HG03469 (cell line): ENCODE results near the gene TBC1D24.
"Not testable (repeated sequence)": the region's sequence is repeated elsewhere in the genome, so short reads cannot be mapped to it uniquely, and the experiment has no call there.

Source experiments
- ATAC-seq: cut with Tn5 transposase; IDR thresholded peaks from one replicate; pipeline ENCODE4 v1.9.1; 2021; ENCODE audit warnings: mild to moderate bottlenecking, moderate library complexity, moderate number of reproducible peaks; ENCODE audit not compliant: unreplicated experiment

The TBC1D24 gene

DNA sequence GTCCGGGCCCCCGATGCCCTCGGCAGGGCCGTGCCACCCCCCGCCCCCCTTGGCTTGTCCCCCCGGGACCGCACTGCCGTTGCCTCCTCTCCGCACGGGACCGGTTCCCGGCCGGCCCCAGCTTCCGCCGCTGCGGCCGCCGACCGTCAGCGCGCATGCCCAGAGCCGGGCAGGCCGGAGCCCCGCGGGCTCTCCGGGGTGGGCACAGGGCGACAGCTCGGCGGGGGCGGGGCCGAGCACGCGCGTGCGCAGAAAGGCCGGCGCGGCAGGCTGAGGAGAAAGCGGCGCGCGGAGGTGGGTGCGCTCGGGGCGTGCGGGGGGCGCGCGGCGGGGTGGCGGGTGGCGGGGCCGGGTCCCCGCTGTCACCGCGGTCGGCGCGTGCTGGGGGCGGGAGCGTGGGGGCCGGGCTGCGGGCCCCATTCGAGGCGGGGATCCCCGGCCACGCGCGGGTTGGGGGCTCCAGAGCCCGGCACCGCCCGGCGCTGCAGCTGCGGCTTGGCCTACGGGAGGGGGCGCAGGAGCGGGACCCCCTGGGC is at the start of gene TBC1D24:
Gene TBC1D24 (plus strand): TSS at position 251 of the 536 bp plus-strand sequence. CDS start 21,022 bp downstream, outside the sequence.
- no peak for ATAC-seq

DNA sequence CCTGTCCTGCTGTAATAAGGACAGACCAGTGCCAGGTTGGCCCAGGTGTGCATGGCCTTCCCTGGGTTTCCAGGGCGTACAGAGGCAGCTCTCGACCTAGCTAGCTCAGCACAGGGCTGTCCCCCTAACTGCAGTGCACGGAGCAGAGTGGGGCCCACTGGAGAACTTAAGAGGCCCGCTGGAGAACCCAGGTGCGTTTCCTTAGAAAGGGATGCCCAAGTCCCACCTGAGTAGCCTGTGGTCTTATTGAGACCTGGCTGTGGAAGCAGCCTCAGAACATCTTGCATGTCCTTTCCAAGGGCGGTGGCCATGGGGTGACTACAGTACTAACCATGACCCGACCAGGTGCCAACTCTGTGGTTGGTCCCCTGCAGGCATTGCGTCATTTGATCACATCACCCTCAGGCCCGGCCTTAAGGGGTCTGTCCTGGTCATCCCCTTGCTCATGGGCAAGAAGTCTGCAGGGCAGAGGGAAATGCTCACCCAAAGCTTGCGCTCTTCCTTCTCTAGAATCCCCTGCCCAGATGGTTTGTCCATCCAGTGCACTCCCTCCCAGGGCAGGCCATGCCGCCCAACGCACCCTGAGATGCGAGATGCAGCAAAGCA is 49.0 kb upstream of the TBC1D24 start:
- ATAC-seq = no peak

DNA sequence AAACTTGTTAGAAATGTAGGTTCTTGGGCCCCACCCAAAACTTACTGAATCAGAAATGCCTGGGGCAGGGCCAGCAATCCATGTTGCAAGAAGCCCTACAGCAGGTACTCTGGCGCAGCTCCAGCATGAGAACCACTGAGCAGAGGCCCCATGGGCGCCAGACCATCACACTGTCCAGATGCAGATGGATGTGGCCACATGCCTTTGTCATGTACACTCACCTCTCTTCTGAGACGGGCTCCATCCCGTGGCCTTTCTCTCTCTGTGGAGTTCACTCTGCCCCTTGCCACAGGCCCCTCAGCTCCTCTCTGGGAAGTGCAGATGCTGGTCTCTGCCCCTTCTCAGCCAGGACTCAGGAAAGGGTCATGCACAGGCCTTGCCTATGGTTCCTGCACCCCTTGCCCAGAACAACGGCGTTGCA is 48.0 kb upstream of the TBC1D24 start:
- ATAC-seq = no peak

DNA sequence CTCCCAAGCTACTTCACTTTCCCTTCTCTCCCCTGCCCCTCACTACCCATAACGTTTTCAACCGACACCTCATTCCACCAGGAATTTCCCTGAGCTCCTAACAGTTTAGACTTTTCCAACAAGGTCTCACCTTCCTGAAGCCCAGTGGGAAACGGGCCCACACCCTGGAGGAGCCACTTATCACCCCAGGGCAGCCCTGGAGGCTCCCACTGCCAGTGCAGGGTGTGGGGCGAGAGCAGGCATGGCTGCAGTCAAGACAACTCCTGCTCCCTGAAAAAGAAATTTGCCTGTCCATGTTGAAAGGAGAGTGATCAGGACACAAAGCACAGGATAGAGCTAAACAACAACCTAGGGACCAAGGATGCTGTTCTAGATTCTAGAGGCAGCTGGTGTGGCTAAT is 47.4 kb upstream of the TBC1D24 start:
- ATAC-seq = no peak

DNA sequence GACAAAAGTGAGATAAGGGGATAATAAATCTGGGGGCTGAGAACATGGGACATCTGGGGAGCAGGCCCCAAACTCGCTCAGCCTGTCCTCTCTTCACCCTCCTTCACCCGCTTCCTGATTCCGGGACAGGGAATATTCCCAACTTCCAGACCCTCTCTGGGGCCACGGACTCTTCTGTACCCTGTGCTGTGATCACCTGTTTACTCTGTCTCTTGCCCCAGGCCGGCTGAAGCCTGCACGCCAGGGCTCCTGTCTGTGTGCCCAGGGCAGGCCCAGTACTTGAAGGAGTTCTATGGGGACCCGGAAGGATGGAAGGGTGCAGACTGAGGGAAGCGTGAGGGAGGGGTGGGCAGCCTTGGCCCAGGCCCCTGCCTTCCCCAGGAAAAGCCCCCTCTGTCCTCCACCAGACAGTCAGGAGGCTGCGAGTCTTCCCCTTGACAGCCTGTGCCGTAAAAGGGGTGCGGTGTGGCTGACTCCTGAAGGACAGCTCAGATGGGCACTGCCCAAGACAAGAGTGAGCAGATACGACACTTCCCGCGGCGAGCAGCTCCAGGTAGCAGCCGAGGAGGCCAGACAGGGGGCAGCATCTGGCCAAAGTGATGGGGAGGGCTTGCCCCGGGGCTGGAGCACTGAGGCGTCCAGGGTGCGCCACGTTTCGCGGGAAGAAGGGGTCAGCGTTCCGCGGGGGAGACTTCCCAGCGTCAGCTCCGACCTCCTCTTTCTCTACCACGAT is 46.7 kb upstream of the TBC1D24 start:
- ATAC-seq = peak; percentile 3

DNA sequence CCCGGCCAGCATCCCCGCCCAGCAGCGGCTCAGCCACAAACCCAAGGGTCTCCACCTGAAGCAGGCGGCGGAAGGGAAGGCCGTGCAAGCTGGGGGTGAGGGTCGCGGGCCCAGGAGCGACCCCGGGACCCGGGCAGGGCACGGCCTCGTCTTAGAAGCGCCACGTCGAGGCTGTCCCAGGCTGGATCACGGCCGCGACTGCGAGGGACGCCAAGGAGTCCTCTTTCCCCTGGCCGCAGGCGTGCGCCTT is 46.2 kb upstream of the TBC1D24 start:
- ATAC-seq = no peak

DNA sequence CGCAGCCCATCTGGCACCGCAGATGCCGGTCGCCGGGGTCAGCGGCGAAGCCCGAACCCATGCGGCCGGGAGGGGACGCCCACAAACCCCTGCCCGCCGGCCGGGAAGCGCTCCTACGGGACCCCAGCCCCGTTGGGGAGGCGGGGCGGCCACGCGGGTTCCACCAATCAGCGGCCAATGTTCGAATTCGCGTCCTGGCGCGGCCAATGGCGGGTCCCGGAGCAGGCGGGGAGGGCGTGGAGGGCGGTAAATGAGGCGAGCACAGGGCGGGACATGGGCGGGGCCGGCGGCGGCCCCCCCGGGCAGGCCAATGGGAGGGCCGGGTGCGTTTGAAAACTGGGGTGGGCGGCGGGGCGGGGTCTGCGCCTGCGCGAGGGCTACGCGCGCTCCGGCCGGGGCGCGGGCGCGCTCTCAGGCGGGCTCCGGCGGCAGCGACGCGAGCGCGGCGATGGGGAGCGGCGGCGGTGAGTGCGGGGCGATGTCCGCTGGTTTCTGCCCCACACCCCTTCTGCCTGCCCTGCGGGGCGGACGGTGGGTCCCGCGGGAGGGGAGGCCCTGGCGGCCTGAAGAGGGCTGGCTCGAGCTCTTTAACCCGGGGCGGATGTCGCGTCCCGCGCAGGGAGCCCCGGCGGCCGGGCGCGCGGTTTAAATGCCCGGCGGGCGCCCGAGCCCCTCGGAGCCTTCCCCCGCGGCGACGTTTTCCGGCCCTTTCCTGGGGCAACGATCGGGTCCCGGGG is 45.7 kb upstream of the TBC1D24 start, which contains the start of gene CCNF:
Gene CCNF (plus strand): TSS at position 414 of the 737 bp plus-strand sequence. CDS start 35 bp downstream, at position 449.
- peak; percentile 57 for ATAC-seq

DNA sequence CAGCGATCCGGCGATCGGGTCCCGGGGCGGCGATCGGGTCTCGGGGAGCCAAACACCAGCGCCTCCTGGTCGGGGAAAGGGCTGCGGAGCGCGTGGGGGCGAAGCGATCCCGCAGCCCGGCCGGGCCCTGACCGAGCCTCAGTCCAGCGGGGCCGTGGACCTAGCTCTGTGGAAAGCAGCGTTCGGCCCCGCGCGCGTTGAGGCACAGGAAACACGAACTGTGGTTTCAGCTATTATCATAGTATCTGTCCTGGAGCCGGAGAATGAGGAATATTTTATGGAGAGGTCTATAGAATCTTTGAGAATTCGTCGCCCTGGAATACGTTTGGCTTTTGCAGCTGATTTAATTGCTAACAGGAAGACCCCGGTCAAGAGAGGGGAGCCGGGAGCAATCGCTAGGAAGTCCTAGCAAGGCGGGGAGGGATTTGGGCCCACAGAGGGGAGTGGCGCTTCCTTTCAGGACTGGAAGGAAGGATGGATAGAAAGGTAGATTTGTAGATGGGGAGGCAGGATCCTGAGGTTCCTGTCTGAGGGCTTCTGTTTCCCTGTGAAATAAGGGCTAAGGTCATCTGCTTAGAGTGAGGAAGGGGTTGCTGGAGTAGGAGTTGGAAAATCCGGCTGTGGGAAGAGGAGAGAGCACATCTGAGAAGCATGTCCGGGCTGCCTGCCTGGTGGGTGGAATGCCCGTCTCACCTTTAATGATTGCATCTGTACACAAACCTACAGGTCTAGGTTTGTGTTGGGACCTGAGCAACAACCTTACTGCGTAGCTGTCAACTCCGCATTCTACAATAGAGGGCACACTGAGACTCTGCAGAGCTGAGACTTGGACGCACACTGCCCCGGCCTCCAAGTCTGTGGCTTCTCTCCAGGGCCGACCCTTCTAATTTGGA is 44.9 kb upstream of the TBC1D24 start:
- no peak for ATAC-seq

DNA sequence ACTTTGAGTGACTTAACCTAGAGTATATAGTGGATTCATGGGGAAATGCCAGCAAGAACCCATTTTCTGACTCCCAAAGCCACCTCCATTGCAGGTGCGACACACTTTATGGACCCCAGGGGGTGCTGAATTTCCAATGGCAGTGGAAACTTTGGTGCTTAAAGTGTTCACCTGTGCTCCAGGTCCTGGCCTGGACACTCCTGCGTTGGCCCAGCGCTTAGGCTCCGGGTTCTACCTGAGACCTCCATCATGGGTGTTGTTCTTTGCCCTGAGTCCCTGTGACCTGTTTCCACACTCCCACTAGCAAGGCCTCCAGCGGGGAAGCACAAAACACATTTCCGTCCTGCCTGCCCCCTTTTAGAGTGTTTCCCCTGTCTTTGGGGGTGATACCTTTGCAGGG is 42.6 kb upstream of the TBC1D24 start:
- ATAC-seq = no peak

DNA sequence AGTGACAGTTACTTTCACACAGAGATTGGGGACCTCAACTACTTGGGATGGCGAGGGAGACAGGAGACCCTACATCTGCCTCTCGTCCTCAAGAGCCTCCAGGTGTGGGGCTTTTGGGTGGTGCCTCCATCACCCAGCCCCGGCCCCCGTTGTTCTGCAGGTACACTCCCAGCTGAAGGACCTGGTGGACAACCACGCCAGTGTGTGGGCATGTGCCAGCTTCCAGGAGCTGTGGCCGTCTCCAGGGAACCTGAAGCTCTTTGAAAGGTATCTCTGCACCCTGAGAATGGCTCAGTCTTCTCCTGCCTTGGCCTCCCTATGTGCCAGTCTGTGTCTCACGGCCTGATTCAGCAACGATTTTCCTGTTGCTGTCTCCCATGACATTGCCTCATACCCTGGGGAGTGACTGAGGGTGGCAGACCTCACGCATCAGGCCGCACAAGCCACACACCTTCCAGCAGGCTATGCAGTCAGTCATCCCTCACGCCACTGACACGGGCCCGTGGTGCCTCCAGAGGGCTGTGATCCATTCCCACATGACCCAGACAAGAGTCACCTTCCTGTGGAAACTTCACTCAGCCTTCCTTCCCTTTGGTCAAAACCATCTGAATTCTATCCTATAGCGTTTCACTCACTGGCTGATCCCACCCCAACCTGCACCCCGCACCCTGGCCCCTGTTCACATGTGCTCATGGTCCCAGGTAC is 42.0 kb upstream of the TBC1D24 start:
- ATAC-seq = no peak

DNA sequence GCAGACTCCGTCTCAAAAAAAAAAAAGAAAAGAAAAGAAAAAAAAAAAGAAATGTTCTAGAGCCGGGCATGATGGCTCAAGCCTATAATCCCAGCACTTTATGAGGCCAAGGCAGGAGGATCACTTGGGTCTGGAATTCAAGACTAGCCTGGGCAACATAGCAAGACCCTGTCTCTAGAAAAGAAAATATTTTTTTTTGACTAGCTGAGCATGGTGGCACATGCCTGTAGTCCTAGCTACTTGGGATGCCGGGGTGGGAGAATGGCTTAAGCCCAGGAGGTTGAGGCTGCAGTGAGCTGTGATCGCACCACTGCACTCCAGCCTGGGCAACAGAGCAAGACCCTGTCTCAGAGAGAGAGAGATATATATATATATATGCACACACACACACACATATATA is 39.7 kb upstream of the TBC1D24 start:
- not testable (repeated sequence) for ATAC-seq

DNA sequence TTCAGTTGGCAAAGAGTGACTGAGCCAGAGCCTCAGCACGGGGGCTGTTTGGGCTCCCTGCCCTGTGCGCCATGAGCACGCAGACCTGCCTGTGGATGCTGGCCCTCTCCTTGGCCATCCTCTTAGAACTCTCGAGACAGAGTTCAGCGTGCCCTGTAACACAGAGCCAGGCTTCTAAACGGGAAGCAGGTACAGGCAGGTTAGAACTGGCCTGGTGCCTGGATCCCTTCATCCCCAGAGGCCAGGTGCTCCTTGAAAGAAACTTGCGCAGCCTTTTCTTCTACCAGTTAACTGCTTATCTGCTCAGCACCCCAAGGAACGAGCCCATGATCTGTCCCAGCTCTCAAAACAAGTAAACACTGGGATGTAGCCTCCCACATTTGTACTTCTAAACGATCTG is 38.8 kb upstream of the TBC1D24 start:
- ATAC-seq = no peak

DNA sequence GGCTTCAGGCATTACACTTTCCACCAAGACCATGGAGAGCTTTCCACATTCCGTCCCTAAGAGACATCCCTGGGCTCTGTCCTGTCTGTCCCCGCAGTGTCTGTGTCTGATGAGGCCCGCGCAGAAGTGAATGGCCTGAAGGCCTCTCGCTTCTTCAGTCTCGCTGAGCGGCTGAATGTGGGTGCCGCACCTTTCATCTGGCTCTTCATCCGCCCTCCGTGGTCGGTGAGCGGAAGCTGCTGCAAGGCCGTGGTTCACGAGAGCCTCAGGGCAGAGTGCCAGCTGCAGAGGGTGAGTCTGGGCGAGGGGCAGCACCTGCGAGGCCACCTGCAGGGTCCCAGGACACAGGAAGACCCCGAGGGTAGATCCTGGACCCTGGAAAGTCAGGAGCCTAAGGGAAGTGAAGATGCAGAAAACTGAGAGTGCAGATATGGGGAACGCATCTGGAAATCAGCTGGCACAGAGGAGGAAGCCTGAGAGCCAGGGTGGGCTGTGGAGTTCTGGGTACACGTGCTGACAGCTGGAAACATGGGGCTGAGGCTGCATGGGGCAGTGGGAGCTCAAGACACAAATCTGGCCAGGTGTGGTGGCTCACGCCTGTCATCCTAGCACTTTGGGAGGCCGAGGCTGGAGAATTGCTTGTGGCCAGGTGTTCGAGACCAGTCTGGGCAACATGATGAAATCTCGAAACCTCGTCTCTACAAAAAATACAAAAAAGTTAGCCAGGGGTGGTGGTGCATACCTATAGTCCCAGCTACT is 37.7 kb upstream of the TBC1D24 start:
- no peak for ATAC-seq

DNA sequence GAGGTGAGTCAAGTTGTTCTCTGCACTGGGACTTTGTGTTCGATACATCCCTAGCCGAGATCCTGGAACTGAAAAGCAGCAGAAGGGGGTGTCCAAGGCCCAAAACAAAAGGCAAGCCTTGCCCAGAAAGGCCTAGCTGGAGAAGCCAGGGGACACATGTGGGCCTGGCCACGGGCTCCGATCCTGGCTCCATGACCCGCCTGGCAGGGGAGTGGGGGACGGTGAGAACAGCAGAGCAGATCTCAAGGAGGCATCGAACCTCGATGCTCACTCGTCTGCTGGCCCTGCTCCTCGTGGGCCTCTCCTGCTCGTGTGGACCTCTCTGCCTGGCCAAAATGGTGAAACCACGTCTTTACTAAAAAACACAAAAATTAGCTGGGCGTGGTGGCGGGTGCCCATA is 36.8 kb upstream of the TBC1D24 start:
- ATAC-seq = no peak

DNA sequence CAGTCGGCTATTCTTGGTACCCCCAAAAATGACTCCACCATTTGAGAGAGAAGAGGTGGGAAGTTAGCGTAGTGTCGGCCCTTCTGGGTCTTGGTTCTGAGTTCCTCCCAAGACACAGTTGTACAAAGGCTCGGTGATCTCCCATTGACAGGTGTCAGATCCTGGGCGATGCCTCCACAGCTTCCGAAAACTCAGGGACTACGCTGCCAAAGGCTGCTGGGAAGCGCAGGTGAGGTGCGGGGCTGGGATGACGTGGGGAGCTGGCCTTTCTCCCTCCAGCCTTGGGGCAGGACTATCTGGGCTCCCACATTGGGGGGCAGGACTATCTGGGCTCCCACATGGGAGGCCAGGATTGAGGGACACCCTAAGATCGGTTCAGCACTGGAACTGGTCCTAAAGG is 35.3 kb upstream of the TBC1D24 start:
- ATAC-seq = no peak

DNA sequence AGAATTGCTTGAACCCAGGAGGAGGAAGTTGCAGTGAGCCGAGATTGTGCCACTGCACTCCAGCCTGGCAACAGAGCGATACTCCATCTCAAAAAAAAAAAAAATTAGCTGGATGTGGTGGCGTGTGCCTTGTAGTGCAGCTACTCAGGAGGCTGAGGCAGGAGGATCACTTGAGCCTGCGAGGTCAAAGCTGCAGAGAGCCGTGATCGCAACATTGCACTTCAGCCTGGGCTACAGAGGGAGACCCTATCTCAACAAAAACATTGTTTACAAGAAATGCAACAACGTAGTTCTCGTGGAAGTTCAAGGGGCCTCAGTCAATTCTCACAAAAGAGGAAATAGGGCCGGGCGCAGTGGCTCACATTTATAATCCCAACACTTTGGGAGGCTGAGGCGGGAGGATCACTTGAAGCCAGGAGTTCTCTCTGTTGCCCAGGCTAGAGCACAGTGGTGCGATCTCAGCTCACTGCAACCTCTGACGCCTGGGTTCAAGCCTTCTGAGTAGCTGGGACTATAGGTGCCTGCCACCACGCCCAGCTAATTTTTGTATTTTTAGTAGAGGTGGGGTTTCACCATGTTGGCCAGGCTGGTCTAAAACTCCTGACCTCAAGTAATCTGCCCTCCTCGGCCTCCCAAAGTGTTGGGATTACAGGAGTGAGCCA is 33.7 kb upstream of the TBC1D24 start:
- ATAC-seq = not testable (repeated sequence)

DNA sequence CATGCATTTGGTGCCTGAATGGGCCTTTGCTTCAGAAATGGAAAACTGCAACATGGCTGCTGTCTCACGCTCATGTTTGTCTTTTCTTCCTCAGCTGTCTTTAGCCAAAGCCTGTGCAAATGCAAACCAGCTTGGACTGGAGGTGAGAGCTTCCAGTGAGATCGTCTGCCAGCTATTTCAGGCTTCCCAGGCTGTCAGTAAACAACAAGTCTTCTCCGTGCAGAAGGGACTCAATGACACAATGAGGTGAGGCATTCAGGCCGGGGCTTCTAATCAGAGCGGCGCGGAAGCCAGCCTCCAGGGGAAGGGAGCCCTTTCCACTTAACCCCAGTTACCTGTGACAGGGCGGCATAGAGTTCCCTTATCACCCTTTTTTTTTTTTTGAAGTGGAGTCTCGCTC is 31.4 kb upstream of the TBC1D24 start:
- ATAC-seq = no peak

DNA sequence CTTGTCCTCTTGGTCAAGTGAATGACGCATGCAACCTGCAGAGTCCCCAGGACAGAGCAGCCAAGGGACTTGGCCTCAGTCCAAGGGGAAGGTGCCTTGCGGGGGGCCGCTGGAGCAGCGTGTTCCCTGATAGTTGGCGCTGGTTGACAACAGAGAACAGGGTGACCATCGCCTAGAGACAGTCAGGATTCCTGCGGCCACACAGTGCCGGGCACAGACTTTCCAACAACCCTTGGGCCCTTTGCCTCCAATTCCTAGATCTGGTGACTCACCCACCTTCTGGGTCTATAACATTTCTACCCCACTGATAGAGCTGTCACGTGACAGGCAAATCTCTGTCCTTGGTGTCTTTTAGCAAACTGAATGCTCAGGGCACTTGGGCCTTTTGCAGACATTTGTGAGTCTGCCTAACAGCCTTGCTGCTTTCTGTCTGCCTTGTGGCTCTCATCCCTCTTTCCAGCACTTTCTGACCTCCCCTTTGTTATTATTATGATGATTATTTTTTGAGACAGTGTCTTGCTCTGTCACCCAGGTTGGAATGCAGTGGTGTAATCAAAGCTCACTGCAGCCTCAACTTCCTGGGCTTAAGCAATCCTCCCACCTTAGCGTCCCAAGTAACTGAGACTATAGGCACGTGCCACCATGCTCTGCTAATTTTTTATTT is 26.9 kb upstream of the TBC1D24 start:
- no peak for ATAC-seq
